ENCODE results near the gene SSBP4.
"Not testable (repeated sequence)": the region's sequence is repeated elsewhere in the genome, so short reads cannot be mapped to it uniquely, and the experiment has no call there.

SSBP4 gene

DNA sequence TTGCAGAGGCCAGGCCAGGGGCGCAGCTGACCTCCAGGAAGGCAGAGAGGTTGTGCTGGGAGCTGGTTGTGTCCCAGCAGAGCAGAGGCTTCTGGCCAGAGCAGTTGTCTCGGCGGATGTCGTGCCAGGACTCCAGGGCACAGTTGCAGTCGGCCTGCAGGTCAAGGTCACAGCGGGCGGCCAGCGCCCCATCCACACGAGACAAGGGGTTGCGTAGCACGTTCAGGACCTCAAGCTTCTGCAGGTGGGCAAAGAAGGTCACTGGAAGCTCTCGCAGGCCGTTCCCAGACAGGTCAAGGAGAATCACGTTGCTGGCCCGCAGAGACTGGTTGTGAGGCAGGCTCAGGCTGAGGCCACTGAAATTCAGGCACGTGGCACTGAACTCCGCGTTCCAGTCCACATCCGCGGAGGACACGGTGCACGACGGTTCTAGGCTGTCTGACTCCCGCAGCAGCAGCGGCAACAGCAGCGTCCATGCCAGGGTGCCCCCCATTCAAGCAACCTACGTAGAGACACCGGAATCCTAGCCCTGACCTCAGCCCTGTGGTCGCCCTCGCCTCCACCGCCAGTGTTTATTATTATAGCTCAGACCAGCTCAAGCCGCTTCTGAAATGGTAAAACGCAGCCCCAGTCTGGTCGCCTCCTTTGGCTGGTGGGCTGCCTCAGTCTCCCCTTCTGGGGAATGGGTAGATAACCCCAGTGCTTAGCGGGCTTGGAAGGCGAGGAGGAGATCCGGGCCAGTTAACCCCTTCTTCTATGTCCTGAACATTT is 22.5 kb upstream of the SSBP4 start:
- DNase-seq: no peak

DNA sequence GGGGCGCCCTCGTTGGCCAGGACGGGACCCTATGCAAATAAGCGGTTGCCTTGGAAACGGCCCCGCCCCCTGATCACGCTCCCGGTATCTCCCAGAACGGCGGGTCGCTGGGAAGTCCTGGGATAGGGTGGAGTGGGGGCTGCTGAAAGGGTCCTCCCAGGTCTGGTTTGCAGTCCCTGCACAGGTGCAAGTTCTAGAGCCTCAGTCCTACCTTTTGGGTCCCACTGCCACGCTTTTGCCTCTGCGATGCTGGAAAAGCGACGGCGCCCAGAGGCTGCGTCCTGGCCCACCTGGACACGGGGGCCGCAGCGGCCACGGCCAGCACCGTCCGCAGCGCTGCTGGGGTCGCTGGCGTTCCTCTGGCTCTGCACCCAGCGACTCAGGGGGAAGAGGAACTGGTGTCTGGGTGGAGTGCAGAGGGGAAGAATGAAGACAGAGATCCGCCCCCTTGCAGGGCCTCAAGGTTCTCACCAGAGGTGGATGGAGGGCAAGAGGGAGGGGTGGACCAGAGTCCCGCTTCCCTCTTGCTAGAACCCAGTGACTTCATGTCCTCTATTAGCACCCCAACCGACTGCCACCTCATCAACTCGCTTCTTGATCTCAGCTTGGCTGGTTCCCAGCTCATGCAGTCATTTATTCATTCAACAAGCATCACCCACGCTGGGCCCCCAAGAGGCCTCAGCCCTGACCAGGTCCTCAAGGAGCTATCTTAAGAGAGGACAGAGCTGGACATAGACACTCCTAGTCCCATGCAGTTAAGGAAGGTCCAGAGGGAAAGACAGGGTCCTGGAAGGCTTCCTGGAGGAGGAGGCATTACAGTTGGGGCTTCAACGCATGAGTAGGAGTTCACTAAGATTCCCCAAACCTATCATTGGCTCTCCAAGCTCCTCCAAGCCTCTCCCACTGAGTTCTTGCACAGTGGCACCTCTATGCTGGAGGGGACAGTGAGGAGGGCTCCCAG is 21.7 kb upstream of the SSBP4 start, which contains the start of gene LRRC25:
TSS of gene LRRC25 (minus strand) at position 381 of the 961 bp plus-strand sequence. CDS start 659 bp downstream, outside the sequence.
- peak; percentile 67 for DNase-seq

DNA sequence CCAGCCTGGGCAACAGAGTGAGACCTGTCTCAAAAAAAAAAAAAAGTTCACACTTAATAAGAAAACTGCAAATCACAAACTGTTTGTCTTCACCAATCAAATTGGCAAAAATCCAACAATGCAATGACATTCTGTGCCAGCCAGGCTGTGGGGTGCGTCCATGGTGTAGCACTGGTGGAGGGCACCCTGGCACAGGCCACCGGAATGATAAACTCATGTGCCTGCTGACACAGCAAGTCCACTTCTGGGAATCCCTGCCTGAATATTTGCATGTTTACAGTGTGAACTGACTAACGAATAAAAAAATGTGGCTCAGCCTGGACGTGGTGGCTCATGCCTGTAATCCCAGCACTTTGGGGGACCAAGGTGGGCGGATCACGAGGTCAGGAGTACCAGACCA is 20.2 kb upstream of the SSBP4 start:
- no peak for DNase-seq

DNA sequence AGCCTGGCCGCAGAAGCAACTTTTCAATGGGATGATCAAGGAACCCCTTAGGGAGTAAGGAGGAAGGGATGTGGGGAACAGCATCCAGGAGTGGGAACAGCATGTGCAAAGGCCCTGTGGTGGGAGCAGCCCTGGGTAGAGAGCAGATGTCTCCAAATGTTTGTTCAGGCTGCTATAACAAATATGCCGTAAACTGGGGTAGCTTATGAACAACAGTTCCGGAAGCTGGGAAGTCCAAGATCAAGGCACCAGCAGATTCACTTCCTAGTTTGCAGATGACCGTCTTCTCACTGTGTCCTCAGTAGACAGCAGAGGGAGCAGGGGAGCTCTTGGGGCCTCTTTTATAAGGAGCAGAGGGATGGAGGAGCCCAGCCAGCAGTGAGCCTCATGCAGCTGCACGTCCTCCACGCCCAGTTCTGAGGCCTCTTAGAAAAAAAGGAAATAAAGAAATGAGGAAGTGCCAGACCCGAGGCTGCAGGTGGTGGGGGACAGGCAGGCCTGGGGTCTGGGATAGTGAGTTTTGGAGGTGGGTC is 17.6 kb upstream of the SSBP4 start:
- DNase-seq: peak; percentile 88

DNA sequence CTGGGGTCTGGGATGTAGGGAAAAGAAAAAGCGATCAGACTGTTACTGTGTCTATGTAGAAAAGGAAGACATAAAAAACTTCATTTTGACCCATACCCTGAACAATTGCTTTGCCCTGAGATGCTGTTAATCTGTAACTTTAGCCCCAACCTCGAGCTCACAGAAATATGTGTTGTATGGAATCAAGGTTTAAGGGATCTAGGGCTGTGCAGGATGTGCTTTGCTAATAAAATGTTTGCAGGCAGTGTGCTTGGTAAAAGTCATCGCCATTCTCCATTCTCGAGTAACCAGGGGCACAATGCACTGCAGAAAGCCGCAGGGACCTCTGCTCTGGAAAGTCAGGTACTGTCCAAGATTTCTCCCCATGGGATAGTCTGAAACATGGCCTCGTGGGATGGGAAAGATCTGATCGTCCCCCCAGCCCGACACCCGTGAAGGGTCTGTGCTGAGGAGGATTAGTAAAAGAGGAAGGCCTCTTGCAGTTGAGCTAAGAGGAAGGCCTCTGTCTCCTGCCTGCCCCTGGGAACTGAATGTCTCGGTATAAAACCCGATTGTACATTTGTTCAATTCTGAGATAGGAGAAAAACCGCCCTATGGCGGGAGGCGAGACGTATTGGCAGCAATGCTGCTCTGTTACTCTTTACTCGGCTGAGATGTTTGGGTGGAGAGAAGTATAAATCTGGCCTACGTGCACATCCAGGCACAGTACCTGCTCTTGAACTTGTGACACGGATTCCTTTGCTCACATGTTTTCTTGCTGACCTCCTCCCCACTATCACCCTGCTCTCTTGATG is 16.5 kb upstream of the SSBP4 start:
- DNase-seq: not testable (repeated sequence)

DNA sequence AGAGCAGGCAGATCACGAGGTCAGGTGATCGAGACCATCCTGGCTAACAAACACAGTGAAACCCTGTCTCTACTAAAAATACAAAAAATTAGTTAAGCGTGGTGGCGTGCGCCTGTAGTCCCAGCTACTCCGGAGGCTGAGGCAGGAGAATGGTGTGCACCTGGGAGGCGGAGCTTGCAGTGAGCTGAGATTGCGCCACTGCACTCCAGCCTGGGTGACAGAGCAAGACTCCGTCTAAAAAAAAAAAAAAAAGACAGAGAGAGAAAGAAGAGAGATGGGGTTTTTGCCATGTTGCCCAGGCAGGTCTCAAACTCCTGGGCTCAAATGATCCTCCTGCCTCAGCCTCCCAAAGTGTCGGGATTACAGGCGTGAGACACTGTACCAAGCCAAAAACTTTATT is 13.4 kb upstream of the SSBP4 start:
- DNase-seq: not testable (repeated sequence)

DNA sequence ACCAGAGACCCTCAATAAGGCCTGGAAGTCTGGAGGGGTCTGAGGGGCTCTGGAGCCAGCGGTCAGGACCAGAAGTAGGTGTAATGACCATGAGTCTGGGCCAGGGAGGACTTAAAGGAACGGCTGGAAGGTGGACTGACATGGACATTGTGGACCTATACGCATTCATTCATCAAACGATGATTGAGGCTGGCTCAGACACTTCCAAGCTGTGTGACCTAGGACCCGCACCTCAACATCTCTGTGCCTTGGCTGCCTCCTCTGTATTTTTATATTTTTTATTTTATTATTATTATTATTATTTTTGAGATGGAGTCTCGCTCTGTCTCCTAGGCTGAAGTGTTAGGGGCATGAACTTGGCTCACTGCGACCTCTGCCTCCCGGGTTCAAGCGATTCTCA is 12.4 kb upstream of the SSBP4 start:
- DNase-seq: no peak

DNA sequence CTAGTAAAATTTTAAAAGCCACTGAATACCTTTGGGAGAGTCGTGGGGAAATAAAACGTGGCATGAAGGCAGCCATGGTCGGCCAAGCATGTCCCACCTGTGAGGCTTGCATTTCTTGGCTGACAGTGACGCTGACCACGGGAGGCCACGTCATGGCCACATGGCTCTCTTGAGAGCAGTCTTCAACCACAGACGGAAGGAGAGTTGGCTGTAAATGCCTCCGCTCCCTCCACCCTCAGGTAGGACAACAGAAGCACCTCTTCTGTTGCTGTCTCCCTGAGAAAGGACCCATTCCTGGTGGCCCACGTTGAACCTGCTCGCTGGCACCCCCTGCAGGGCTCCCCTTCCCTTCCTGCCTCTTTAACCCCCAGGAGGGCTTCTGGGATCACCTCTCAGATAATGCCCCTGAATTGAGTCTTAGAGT is 11.1 kb upstream of the SSBP4 start:
- no peak for DNase-seq

DNA sequence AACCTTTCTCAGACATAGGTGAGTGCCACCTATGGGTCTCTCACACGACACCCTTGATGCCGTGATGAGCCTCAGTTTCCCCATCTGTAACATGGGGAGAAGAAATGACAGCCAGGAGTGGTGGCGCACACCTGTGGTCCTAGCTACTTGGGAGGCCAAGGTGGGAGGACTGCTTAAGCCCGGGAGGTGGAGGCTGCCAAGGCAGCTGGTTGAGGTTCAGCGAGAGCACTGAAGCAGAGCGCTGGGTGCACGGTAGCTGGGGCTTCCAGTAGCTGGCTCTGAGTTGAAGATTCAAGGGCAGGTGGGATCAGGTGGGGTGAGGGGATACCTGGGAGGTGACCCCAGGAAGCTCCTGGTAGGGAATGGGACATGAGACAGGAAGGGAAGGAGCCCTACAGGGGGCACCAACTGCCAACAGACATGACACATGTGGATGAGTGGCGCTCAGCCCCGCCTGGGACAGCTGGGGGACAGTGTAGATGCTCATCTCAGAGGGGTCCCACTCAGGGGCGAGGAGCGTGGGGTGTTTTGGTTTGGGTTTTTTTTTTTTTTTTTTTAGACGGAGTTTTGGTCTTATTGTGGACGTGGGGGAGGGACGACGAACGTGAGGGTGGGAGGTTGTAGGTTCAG is 6.5 kb upstream of the SSBP4 start:
- DNase-seq: no peak

DNA sequence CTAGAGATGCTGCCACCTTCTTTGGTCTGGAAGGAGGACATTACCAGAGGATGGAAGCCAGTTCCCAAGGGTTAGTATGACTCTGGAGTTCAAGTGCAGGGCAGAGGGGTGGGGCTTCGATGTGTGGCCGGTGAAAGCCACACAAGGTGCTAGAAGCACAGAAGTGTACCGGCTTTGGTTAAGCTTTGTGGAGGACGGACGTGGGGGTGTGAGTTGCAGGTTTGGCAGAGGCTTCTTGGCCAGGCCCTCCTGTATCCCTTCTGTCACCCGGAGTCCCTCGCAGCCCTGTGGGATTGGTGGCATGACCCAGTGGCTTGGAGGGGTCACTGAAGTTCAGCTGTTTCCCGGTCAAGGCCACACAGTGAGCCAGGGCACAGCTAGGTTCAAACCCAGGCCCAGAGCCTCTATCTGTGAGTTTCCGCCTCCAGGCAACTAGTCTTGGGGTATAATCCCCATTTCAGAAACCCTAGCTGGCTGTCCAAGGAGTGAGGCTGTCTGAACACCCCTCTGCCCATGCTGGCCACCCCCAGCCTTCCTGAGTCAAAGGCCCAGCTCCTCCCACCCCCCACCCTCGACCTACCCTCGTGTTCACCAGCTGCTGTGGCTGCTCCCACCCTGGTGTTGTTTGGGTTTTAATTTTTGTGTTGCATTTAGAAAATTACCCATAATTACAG is 4.6 kb upstream of the SSBP4 start:
- DNase-seq: no peak

DNA sequence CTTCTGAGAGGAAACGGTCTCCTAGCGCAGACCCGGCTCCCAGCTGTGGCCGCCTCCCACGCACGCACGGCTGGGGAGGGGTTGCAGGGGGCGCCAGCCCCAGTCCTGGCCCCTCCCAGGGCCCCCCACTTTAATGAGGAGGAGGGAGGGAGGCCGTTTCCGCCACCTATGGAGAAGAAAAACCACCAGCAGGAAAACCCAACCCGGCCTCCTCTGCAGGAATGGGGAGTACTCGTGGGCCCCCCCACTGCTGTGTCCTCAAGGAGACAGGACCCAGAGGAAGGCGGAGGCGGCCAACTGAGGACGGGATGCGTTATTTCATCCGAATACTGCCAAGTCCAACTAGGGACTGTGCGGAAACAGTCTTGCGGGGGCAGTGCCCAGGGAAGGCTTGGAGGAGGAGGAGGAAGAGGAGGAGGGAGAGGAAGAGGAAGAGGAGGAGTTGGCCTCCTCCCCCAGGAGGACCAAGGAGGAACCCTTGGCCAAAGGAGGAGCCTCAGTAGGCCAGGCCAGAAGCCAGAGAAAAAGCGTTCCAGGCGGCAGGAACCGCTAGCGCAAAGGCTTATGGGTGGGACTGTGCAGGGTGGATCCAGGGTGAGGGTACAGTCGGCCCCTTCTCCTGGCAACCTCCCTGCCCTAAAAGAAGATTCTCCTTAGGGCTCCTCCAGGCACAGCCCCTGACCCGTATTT is 3.9 kb upstream of the SSBP4 start:
- DNase-seq: peak; percentile 90

DNA sequence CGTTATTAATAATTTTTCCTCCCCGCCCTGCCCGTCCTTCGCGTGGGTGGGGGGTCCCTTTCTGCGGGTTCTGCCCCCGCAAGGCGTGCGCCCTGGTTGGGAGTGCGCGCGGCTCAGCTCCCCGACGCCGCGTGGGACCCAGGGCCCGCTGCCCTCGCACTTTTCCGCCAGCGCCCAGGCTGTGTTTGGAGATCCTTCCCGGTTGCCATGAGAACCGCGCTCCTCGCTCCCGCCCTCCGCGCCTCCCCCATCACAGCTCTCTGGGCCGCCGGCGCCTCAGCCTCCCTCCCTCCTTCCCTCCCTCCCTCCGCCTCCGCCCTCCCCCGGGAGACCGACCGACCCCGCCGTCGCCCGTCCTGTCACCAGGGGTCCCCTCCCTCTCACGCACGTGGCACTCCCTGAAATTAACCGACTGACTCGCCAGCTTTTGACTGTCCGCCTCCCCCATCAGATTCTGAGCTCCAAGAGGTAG is 2.4 kb upstream of the SSBP4 start:
- DNase-seq: peak; percentile 97

DNA sequence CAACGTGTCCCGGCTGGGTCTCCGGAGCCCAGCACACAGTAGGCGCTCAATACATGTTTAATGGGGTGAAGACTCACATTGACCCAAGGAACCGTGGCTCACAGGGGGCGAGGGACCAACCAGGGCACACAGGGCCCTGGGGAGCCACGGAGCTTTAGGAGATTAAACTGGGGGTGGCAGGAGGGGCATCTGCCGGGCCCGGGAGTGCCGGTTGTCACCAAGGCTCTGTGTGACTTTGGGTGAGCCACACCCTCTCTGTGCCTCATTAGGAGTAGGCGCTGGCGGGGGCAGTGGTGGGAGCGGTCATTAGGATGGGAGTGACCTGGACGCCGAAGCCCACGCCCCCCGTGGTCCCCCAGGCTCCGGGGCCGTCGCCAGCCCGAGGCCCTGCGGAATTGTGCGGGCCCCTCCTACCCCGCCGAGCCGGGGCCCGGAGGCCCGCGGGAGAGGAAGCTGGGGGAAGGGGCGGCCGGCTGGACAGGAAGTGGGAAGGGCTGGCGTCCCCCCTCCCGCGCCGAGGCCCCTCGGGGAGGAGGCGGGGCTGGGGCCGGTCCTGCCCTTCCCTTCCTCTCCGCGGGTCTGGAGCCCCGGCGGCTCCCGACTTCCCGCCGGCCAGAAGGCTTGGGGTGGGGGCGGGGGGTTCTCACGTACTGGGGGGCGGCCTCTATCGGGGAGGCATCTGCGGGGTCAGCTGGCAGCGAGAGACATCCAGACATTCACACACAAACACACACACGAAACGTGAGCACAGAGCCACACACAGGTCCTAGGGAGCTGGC is 1.8 kb upstream of the SSBP4 start:
- DNase-seq: peak; percentile 93

DNA sequence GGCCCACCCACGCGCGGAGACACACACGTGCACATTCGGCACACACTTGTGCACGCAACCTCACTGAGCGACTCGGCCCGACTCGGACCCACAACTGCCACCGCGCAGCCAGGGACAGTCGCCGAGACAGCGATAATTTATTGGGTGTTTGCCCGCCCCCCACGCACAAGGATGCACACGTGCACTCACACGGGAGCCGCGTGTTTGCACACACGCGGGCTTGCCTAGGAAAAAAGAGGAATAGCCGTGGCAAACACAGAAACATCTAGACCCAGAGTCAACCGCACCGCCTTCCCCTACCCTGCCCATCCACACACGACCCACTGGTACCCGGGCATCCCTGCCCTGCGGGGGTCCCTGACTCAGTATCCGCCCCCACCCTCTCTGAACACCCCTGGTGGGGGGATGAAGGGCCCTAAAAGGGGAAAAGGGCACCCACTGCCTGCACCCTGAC is 1.1 kb upstream of the SSBP4 start:
- DNase-seq: no peak

DNA sequence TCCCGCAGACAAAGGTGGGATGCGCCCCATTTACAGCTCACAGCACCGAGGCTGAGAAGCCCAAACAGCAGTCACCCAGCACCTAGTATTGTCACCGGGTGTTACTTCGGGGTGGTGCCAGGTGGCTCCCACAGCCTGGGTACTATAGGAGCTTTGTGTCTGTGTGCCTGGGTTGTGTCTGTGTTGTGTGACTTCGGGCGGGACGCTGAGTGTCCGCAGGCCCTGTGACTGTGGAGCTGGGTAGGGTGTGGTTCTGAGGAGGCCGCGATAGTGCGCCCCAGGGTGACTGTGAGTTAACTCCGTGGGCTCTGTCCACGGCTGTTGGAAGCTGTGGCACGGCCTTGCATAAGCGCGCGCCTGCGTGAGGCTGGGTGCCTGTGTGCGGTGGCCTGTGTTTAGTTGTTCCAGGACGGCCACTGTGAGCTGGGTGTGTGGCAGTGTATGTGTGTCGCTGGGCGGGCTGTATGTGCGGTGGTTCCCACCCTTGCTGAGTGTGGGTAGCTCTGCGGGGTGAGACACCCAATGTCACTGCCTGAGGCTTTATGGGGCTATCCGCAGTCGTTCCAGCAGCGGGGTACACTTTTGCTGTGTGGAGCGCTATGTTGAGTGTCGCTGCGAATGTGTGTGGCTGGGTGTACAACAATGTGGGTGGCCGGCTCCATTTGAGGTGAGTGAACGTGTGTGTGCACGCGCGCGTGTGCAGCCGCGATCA is 559 bp upstream of the SSBP4 start:
- no peak for DNase-seq

DNA sequence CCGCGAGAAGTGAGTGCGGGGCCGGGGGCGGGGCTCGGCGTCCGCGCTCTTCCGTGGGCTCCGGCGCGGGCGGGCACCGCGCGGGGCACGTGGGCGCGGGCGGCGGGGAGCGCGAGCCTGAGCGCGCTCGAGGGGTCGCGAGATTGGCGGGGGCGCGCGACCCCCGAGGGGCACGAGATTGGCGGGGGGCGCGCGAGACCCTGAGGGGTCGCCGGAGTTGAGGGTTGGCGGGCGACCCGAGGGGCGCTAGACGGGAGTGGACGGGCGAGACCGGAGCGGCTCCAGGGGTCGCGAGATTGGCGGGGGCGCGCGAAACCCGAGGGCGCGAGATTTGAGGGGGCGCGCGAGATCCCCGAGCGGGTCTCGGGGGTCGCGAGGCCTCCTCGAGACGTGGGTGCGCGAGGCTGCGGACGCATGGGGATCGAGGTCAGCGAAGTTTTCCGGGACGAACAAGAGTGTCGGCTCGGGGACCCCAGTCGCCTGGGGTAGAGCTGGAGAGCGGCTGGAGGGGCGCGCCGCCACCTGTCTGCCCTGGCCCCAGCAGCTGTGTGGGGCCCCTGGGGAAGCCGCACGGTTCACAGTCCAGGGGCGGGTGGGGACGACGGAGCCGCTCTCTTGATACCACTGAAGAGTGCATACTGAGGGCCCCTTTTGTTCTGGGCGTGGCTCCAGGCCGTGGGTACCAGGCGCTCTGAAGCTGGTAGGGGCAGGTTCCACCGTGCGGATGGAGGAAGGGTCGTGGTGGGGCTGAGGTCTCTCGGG is 682 bp downstream of the SSBP4 start:
- DNase-seq: peak; percentile 67

DNA sequence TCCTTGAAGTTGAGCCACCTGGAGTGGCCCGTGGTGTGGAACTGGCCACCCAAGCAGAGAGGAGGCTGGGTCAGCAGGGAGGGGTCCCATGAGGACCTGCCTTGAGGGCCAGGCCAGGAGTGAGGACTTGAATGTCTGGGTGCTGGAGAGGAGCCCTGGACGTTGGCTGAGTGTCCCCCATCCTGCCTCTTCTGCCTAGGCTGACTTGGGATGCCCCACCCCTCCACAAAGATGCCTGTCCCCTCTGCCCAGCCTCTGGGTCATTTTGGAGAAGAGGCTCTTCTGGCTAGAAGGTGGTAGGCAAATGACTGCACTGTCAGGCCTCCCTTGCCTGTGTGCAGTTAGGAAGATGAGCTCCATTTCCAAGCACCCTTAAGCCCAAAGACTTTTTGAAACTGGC is 1.7 kb downstream of the SSBP4 start:
- DNase-seq: peak; percentile 43

DNA sequence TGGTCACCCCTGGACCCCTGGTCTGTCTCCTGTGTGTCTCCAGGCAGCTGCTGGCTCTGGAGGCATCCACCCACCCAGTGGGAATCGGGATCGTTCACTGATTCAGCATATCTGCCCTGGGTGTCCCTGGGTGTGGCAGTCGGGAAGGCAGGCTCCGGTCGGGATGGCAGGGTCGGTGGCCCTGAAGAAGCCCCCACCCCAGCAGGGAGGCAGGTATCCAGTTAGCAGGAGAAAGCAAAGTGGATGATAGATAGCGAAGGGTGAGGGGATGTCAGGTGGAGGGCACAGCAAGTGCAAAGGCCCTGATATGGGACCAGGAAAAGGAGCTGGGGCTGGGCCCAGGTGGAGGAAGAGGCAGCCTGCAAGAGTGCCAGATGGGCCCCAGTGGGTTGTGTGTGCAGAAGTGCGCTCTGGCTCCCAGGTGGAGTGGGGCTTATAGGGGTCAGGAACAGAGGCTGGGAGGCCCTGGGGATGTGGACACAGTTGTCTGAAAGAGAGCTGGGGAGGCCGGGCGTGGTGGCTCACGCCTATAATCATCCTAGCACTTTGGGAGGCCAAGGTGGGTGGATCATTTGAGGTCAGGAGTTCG is 2.3 kb downstream of the SSBP4 start:
- no peak for DNase-seq
